H1 (cell line): ENCODE results near the gene SOX2. TPM values are rescaled to one million over a fixed set of nuclear protein-coding genes. Genes with fewer than 3 reads are reported as not detected.

ENCODE experiments used
- ASH2L ChIP-seq: fragments of 200-600, 300-600 bp; sonication (generic); IDR thresholded peaks from one replicate; pipeline ENCODE4 v1.7.1; 2017; ENCODE audit warnings: low read length
- EP300 ChIP-seq, 2 experiments: IDR thresholded peaks; 1 replicate in 1 of 2; 2 replicates in 1 of 2; pipeline ENCODE4 v1.6.1; 2011 to 2012; ENCODE audit warnings: low read depth in 2 of 2, low read length in 2 of 2, mild to moderate bottlenecking in 2 of 2, borderline replicate concordance in 1 of 2, inconsistent platforms in 1 of 2, moderate library complexity in 1 of 2
- JUND ChIP-seq: IDR thresholded peaks from 2 replicates; pipeline ENCODE4 v1.6.1; 2011; ENCODE audit warnings: mild to moderate bottlenecking, improper control_type of control experiment, low read length
- KDM1A ChIP-seq: fragments of 200-600, 300-600 bp; sonication (generic); IDR thresholded peaks from 2 replicates; pipeline ENCODE4 v1.7.1; 2016; ENCODE audit warnings: mild to moderate bottlenecking, low read length, borderline replicate concordance
- SP1 ChIP-seq: IDR thresholded peaks from 2 replicates; pipeline ENCODE4 v1.6.1; 2011; ENCODE audit warnings: low read depth, low read length
- SP2 ChIP-seq: IDR thresholded peaks from 2 replicates; pipeline ENCODE4 v1.6.1; 2012; ENCODE audit warnings: mild to moderate bottlenecking, low read length, inconsistent platforms
- TBP ChIP-seq: IDR thresholded peaks from 2 replicates; pipeline ENCODE4 v1.6.1; 2011; ENCODE audit warnings: low read depth, low read length, improper control_type of control experiment
- TCF12 ChIP-seq: IDR thresholded peaks from 2 replicates; pipeline ENCODE4 v1.6.1; 2011; ENCODE audit warnings: low read depth, mild to moderate bottlenecking, low read length
- polyA plus RNA-seq, 7 experiments: library from polyadenylated mRNA; depleted of rRNA in 3 of 7; stranded (reverse) in 5 of 7; unstranded in 2 of 7; fragments of >200 nt in 5 of 7; fragments of 200-250 nt in 2 of 7; gene quantifications; 1 replicate in 5 of 7; 2 replicates in 1 of 7; 4 replicates in 1 of 7; pipeline versions ENCODE4 v1.2.1 to v1.2.3, GENCODE V29; 2011 to 2013; ENCODE audit warnings: missing spikeins in 2 of 7, mixed read lengths in 2 of 7
- total RNA-seq: library from RNA; stranded (reverse); fragmentation: NEBNext Ultra II Directional; extraction: Animal tissue kit (Norgen Biotek cat#: 25700); gene quantifications from 2 replicates; pipeline ENCODE4 v1.2.1, GENCODE V29; 2021

The SOX2 gene
- total and polyA plus RNA-seq, 2 of the 8 experiments (the other 6 are each of a cell fraction or from before 2014, with no cell fraction given) = 149 to 247 TPM

GRCh38 chr3:181756645-181757297, 45.0 kb downstream of the SOX2 start (continued):
- TF ChIP-seq JUND = 0 out of 2 replicates have a peak, but pooled peaks have one; percentile 7
- peak; percentile 81 for TF ChIP-seq SP1
- TF ChIP-seq TCF12 = peak; percentile 88
- peak; percentile 85 for TF ChIP-seq ASH2L
- TF ChIP-seq EP300 (IDR thresholded peaks at IDR 0.05; ENCODE audit: borderline replicate concordance in 1 of 2, low read depth in 2 of 2, low read length in 2 of 2) = peak in 1 of 2 experiments; percentile 87; a peak in 1 of 3 replicates
- TF ChIP-seq SP2 = 0 out of 2 replicates have a peak, but pooled peaks have one; percentile 6
- TF ChIP-seq KDM1A = peak; percentile 66; the same call in 1 of the 2 replicates
- no peak for TF ChIP-seq TBP
